GM12878 (cell line): Measurements from ENCODE around the gene BBX. TPM values are rescaled to one million over a fixed set of nuclear protein-coding genes. Genes with fewer than 3 reads are reported as not detected.

Experiments
- ATAC-seq: fragments of 200-7000 bp; cut with Tn5 transposase; 3 replicates; pipeline ENCODE4 v1.9.1; 2020; ENCODE audit warnings: mild to moderate bottlenecking, moderate library complexity
- BruUV-seq: library from RNA; stranded (reverse); fragments of 400-500 nt; replicated peaks from 2 replicates; lab custom pipeline; 2021; lab: Mats Ljungman, UMichigan
- CTCF ChIA-PET: fragments of 300-600 bp; sonication (Branson Sonifier 250); formaldehyde crosslinking; extraction: SDS; loops from one replicate; lab custom pipeline; 2021; ENCODE audit warnings: inconsistent platforms; lab: Yijun Ruan, JAX
- POLR2A ChIA-PET: fragments of 350-600 bp; formaldehyde crosslinking; extraction: SDS; loops from one replicate; lab custom pipeline; 2021; ENCODE audit warnings: inconsistent platforms; lab: Charles Lee
- RAD21 ChIA-PET: fragments of 300-600 bp; sonication (Branson Sonifier 250); formaldehyde crosslinking; loops from one replicate; lab custom pipeline; 2023; ENCODE audit warnings: antibody characterized with exemption; ENCODE audit not compliant: unreplicated experiment; lab: Charles Lee
- SMC1A ChIA-PET: fragments of 300-600 bp; sonication (Branson Sonifier 250); formaldehyde crosslinking; loops from one replicate; lab custom pipeline; 2023; ENCODE audit not compliant: unreplicated experiment, uncharacterized antibody; lab: Charles Lee
- DNase-seq: peaks from one replicate; pipeline ENCODE4 v3.0.0-alpha.2; 2011; ENCODE audit warnings: low read depth, low spot score
- FAIRE-seq: peaks from 3 replicates; lab custom pipeline; 2011; peaks lifted over from hg19 to GRCh38; lab: Jason Lieb, UNC
- H2AFZ ChIP-seq: 2 replicates; pipeline ENCODE4 v1.6.0; 2011; ENCODE audit warnings: low read depth, low read length, control low read depth; ENCODE audit not compliant: control insufficient read depth
- H3K27ac ChIP-seq: 2 replicates; pipeline ENCODE4 v1.5.1; 2011; ENCODE audit warnings: control low read depth; ENCODE audit not compliant: control insufficient read depth, insufficient read depth
- H3K27me3 ChIP-seq, 2 experiments: replicated peaks in 1 of 2; 2 replicates each; pipeline versions ENCODE4 v1.6.0 to v1.6.1; 2011; ENCODE audit warnings: low read length in 1 of 2; ENCODE audit not compliant: control insufficient read depth in 2 of 2, insufficient read depth in 2 of 2
- H3K36me3 ChIP-seq, 2 experiments: 2 replicates each; pipeline ENCODE4 v1.5.1; 2011; ENCODE audit warnings: low read length in 1 of 2; ENCODE audit not compliant: control insufficient read depth in 2 of 2, insufficient read depth in 2 of 2
- H3K4me1 ChIP-seq: 2 replicates; pipeline ENCODE4 v1.6.1; 2011; ENCODE audit warnings: mild to moderate bottlenecking, low read length, moderate library complexity, mixed read lengths; ENCODE audit not compliant: control insufficient read depth, insufficient read depth
- H3K4me2 ChIP-seq: 2 replicates; pipeline ENCODE4 v1.6.0; 2011; ENCODE audit warnings: control low read depth; ENCODE audit not compliant: control insufficient read depth, insufficient read depth
- H3K4me3 ChIP-seq: fragments of 200-600 bp; sonication (generic); 2 replicates; pipeline ENCODE4 v1.5.1; 2016
- H3K79me2 ChIP-seq: 2 replicates; pipeline ENCODE4 v1.6.0; 2011; ENCODE audit warnings: low read length; ENCODE audit not compliant: control insufficient read depth, insufficient read depth
- H3K9ac ChIP-seq: 2 replicates; pipeline ENCODE4 v1.8.0; 2011; ENCODE audit warnings: low read length, control low read depth, mixed read lengths; ENCODE audit not compliant: control insufficient read depth, insufficient read depth
- H3K9me3 ChIP-seq: replicated peaks from 3 replicates; pipeline ENCODE4 v1.5.1; 2011; ENCODE audit warnings: mild to moderate bottlenecking, low read length; ENCODE audit not compliant: control insufficient read depth, insufficient read depth
- H4K20me1 ChIP-seq: 2 replicates; pipeline ENCODE4 v1.6.0; 2011; ENCODE audit not compliant: control insufficient read depth, insufficient read depth
- ATF2 ChIP-seq: IDR thresholded peaks from 2 replicates; pipeline ENCODE4 v1.6.1; 2012; ENCODE audit warnings: low read length, inconsistent platforms
- IKZF2 ChIP-seq, 2 experiments: fragments of 450-650 bp; IDR thresholded peaks; 2 replicates each; pipeline ENCODE4 v1.6.1; 2017; ENCODE audit warnings: mild to moderate bottlenecking in 2 of 2, moderate library complexity in 2 of 2
- LARP7 ChIP-seq: fragments of 450-650 bp; IDR thresholded peaks from 2 replicates; pipeline ENCODE4 v1.6.1; 2017; ENCODE audit warnings: mild to moderate bottlenecking
- MEF2A ChIP-seq: IDR thresholded peaks from 2 replicates; pipeline ENCODE4 v1.6.1; 2011; ENCODE audit warnings: low read depth, mild to moderate bottlenecking, low read length, moderate library complexity; ENCODE audit not compliant: insufficient read depth
- RFX5 ChIP-seq: IDR thresholded peaks from 2 replicates; pipeline ENCODE4 v1.6.1; 2011; ENCODE audit warnings: low read depth, low read length, improper control_type of control experiment
- SMARCA5 ChIP-seq: fragments of 450-650 bp; IDR thresholded peaks from 2 replicates; pipeline ENCODE4 v1.6.1; 2017; ENCODE audit warnings: mild to moderate bottlenecking
- SPI1 ChIP-seq: IDR thresholded peaks from 2 replicates; pipeline ENCODE4 v1.6.1; 2011; ENCODE audit warnings: low read depth, mild to moderate bottlenecking, low read length, moderate library complexity, borderline replicate concordance; ENCODE audit not compliant: insufficient read depth
- SUZ12 ChIP-seq: fragments of 200-600 bp; sonication (generic); IDR thresholded peaks from one replicate; pipeline ENCODE4 v1.6.1; 2018; ENCODE audit warnings: antibody characterized with exemption, mild to moderate bottlenecking; ENCODE audit not compliant: unreplicated experiment
- TCF3 ChIP-seq: IDR thresholded peaks from 2 replicates; pipeline ENCODE4 v1.6.1; 2012; ENCODE audit warnings: low read depth, mild to moderate bottlenecking, low read length, borderline replicate concordance; ENCODE audit not compliant: insufficient read depth
- WGBS: methylation state at CpG from one replicate; pipeline ENCODE4 v1.1.6; 2016; ENCODE audit warnings: low lambda C conversion rate; ENCODE audit not compliant: insufficient replicate concordance, insufficient coverage; ENCODE audit errors: missing lambda C conversion rate; 5-methylcytosine and 5-hydroxymethylcytosine counted together
- in situ Hi-C: fragments of 300-500 bp; cut with MboI; formaldehyde crosslinking; loops from 9 replicates; pipeline ENCODE4 v1.14.3; 2018; ENCODE audit warnings: mixed read lengths
- intact Hi-C: fragments of 100-400 bp; cut with micrococcal nuclease; formaldehyde crosslinking; loops from one replicate; pipeline ENCODE4 v1.14.2; 2022; ENCODE audit not compliant: unreplicated experiment
- polyA plus RNA-seq, 11 experiments: library from polyadenylated mRNA; depleted of rRNA in 4 of 11; unstranded in 6 of 11; stranded (reverse) in 5 of 11; fragments of >200 nt; fragmentation: Nextera tagmentation in 4 of 11; fragmentation: Illumina TruSeq in 1 of 11; extraction: Ambion mirVana in 4 of 11; extraction: Trizol in 1 of 11; gene quantifications; 1 replicate in 1 of 11; 2 replicates in 10 of 11; pipeline versions ENCODE4 v1.2.1 to v1.2.3, GENCODE V29; 2011 to 2016; ENCODE audit warnings: inconsistent platforms in 2 of 11, missing spikeins in 2 of 11, low read depth in 1 of 11
- total RNA-seq, 4 experiments: library from RNA; depleted of rRNA in 3 of 4; stranded (reverse); fragments of >200 nt in 3 of 4; fragmentation: Illumina TruSeq in 1 of 4; extraction: Trizol in 1 of 4; gene quantifications; 2 replicates each; pipeline versions ENCODE4 v1.2.1 to v1.2.3, GENCODE V29; 2013 to 2021

The BBX gene
- total and polyA plus RNA-seq, 10 of the 15 experiments (the other 5 are each of a cell fraction or from before 2014, with no cell fraction given): 13.3 to 38.5 (median 32.0) TPM

- no peak for TF ChIP-seq ATF2
These were observed 323.6 kb downstream of the BBX start (continued) for GRCh38 chr3:107846279-107846852.

- Histone ChIP-seq H3K9me3 (no peaks in the 10 kb centered on the region), H3K4me3 (no peak overlapping the region), H4K20me1 (no peaks in the 10 kb centered on the region), H3K4me2 (no peak overlapping the region), H3K27me3 (no peaks in the 10 kb centered on the region; a peak in 1 of 4 replicates), H2AFZ (no peak overlapping the region), H3K79me2 (no peaks in the 10 kb centered on the region), H3K9ac (no peak overlapping the region), H3K36me3 (no peaks in the 10 kb centered on the region), H3K27ac (no peak overlapping the region), H3K4me1 (no peaks in the 10 kb centered on the region; the same call in 1 of the 2 replicates)
- CTCF ChIA-PET: interaction anchor here (0.6 to 4.1 kb wide), 9 partner anchors 80 to 1387 kb away, joined by 3 to 56 read pairs (median 3); no protein-coding TSS in a partner anchor
- no peak for ATAC-seq
- RAD21 ChIA-PET: no interaction called here
- no peak for DNase-seq
- SMC1A ChIA-PET: interaction anchor here (0.6 to 1.5 kb wide), 5 partner anchors 9 to 280 kb away, joined by 3 to 5 read pairs (median 4); no protein-coding TSS in a partner anchor
- BruUV-seq: no TSS peak
- FAIRE-seq: no peak
- POLR2A ChIA-PET: no interaction called here
- WGBS: 58% methylated on average over 8 of the region's 8 CpGs
- TF ChIP-seq SPI1 (no peak), LARP7 (no peak), TCF3 (no peak), SMARCA5 (no peak), IKZF2 (IDR thresholded peaks at IDR 0.05) (no peak), MEF2A (no peak), SUZ12 (no peak), RFX5 (no peak)
- in situ Hi-C loops: no loop called here
- intact Hi-C loops: loop anchor here (10.0 kb wide), 1 partner anchor 273 kb away; no protein-coding TSS in a partner anchor
These were observed 325.0 kb downstream of the BBX start for GRCh38 chr3:107847791-107848190.
